22Rv1 (cell line): ENCODE measurements around the gene DGKG.

Experiments
- CTCF ChIP-seq: fragments of 450-650 bp; IDR thresholded peaks from 2 replicates; pipeline ENCODE4 v1.5.1; 2017; ENCODE audit warnings: mild to moderate bottlenecking
- ZFX ChIP-seq: fragments of 450-650 bp; IDR thresholded peaks from 2 replicates; pipeline ENCODE4 v1.6.1; 2017; ENCODE audit warnings: antibody characterized with exemption, borderline replicate concordance

GRCh38 chr3:186119499-186119898 is 242.5 kb downstream of the DGKG start:
- TF ChIP-seq ZFX (no peak), CTCF (no peak)
